Renal pelvis (tissue), 4 donors: ENCODE measurements around the gene SOCS2. TPM values are rescaled to one million over a fixed set of nuclear protein-coding genes. Genes with fewer than 3 reads are reported as not detected.

Source experiments
- DNase-seq: peaks from one replicate; pipeline ENCODE4 v3.0.0-alpha.2; 2013
- polyA plus RNA-seq, 3 donors: library from polyadenylated mRNA; unstranded; fragments of 120-200 nt; gene quantifications; one replicate each; pipeline ENCODE4 v1.2.1, GENCODE V29; 2013; ENCODE audit not compliant: insufficient read length in 3 of 3

SOCS2 gene
- polyA plus RNA-seq, 3 donors: 28.8 to 29.1 (median 29.0) TPM

DNA sequence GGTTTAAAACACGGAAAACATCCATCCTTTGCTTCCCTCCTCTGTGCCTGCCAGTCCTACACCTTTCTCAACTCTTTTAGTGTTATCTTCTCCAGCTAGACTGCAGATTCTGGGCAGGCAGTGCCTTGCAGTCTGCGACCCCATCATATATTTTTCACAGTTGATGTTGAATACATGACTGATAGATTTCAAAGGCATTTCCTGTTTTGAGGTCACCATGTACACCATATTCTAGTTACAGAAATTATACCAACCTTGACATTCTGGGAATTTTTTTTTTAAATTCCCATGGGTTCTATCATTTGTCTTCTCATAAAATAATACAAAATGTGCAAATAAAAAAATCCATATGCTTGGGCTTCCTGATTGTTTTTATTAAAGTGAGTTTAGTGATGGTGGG is 16.6 kb downstream of the SOCS2 start:
- no peak for DNase-seq

GRCh38 chr12:93591137-93591868 is 18.8 kb downstream of the SOCS2 start:
- DNase-seq: peak; percentile 62

GRCh38 chr12:93592641-93593406 is 20.3 kb downstream of the SOCS2 start:
- DNase-seq: no peak

DNA sequence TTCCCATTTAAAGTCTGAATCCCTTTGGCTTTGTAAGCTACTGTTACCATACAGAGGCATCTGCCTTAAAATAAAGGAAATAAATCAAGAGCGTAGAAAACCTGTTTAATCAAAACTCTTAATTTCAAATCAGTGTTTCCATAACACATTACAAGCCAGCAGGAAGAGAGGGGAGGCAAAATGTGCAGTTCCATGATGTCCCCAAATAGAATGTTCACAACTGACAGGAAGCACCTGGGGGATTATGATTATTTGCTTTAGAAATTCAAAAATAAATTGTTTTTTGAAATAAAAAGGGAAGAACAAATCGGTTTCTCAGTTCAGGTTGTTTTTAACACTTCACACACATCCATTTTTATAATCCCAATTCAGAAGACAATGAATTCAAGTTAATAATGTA is 21.4 kb downstream of the SOCS2 start:
- DNase-seq: no peak

DNA sequence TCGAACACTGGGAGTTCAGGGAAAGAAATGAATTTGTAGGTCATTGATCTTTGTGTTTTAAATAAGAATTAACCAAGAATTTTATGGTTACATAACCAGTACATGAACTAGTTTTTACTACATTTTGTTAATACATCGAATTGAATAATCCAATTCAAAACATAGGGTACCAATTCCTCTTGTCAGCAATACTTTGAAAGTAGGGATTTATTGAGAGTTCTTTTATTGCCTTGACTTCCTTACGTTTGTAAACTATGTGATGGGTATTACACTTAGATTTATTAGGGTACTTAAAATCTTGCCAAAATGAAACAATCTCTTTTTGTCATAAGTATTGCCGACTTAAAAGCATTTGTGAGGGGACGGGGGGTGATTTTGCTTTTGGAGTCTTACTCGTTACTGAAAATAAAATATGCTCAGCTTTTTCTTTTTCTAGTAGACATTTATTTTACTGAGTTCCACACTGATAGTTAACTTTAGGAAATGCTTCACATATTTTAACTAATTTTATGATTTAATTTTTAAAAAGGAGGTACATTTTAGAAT is 22.4 kb downstream of the SOCS2 start:
- DNase-seq: peak; percentile 10

DNA sequence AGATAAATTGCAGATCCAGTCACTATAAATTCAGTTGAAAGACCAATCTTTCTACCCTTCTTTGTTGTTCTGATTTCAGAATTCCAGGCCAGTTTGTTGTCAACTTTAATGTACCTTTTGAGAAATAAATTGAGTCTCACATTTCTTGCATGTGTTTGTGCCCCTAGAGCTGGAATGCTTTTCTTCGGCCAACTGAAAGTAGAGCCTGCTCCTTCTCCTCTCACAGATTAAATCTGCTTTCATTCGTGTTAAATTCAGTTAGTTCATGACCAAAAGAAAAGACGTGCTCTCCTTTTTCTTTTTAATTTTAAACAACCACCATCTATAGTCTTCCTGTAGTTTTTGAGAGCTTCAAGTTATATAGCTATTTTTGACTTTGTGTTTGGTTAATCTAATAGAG is 22.9 kb downstream of the SOCS2 start:
- DNase-seq: no peak

DNA sequence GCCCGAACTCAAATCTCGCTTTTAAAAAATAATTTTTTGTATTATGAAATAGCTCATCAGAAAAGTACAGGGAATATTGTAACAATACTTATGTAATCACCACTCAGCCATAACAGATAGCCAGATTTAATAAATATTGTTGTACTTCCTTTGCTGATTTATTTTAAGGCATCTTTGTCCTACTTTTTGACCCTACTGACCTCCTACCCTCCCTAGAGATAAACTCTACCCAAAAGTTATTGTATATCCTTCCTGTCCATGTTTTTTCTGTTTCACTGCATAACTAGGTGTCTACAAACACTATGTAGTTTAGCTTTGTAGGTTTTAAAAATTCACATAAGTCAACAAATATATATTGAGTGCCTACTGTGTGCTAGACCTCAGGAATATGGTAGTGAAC is 25.1 kb downstream of the SOCS2 start:
- DNase-seq: no peak

DNA sequence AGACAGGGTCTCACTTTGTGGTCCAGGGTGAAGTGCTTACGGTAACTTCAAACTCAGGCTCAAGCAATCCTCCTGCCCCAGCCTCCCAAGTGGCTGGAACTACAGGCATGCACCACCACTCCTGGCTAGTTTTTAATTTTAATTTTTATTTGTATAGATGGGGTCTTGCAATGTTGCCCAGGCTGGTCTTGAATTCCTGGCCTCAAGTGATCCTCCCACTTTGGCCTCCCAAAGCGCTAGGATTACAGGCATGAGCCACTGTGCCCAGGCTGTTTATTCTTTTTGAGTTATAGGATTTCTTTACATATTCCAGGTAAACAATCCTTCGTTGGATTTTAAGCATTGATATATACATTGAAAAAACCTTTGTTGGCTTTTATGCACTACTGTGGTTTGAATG is 26.7 kb downstream of the SOCS2 start:
- DNase-seq: no peak

- DNase-seq: no peak
Measured at GRCh38 chr12:93601591-93601990, 29.1 kb downstream of the SOCS2 start.

DNA sequence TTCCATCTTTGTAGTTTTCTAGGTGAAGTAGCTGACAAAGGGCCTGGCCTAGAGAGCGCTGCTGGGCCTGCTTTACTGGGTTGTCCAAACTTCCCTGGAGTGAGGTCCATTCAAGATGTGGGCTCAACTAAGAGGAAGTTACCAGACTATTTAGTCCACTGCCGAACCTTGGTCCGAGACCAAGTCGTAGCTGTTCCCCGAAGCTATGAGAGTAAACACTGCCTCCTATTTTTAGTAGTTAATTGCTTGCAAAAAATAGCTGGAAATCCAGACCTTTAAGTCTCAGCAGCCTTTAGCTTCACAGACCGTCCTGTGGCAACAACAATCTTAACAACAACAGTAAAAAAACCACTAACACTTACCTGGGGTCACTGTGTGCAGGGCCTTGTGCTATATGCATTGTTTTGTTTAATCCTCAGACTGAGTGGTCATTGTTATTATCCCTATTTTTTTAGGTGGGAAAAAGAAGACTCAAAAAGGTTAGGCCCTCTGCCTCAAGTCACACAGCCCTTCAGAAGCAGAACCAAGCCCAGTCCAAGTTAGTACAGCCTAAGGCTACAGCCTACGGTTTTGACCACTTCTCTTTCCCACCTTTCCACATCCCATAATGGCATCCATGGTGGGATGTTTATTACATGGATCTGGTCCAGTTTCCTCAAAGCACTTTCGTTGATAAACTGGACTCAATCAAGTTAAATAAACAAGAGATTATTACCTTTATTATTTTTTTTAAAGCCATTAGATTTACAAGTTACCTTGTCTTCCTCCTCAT is 30.6 kb downstream of the SOCS2 start:
- DNase-seq: no peak

DNA sequence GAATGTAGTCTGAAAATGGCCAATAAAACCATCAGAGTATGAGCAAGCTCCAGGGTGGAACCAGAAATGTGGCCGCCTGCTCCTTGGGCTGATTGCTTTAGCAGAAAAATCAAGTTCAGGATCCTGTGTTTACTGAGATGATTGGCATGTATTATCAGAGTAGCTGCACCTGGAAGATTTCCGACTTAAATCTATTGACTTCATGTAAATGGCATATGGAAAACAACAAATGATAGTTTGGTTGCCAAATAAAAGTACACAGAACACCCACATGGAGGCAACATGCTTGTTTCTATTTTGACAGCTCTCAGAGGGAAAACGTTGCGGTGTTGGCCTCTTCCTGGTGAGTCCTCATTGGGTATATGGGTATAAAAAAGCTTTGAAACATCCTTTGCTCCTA is 31.3 kb downstream of the SOCS2 start:
- DNase-seq: no peak

GRCh38 chr12:93608313-93608712 is 35.8 kb downstream of the SOCS2 start:
- no peak for DNase-seq

DNA sequence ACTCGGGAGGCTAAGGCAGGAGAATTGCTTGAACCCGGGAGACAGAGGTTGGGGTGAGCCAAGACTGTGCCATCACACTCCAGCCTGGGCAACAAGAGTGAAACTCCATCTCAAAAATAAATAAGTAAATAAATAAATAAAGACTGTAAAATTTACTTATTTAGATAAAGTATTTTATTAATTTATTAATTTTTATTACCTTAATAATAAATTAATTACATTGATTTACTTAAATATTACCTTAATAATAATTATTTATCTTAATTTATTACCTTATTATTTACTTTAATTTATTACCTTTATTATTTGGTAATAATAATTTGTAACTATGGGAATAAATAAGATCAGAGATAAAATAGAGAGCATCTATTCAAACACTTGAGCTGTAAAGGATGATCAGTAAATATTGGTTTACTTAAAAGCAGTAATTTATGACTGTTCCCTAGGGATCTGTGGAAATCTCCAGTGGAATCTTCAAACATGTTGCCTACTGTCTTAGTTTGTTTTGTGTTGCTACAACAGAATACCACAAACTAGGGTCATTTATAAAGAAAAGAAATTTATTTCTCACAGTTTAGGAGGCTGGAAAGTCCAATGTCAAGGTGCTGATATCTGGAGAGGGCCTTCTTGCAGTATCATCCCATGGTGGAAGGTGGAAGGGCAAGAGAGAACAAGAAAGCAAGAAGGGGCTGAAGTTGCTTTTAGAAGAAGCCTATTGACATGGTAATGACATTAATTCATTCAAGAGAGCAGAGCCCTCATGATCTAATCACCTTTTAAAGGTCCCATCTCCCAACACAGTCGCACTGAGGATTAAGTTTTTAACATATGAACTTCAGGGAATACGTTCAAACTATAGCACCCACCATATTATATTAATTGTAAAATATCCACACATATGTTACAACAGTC is 37.1 kb downstream of the SOCS2 start:
- no peak for DNase-seq

- no peak for DNase-seq
Measured at GRCh38 chr12:93612776-93613175, 40.3 kb downstream of the SOCS2 start.

DNA sequence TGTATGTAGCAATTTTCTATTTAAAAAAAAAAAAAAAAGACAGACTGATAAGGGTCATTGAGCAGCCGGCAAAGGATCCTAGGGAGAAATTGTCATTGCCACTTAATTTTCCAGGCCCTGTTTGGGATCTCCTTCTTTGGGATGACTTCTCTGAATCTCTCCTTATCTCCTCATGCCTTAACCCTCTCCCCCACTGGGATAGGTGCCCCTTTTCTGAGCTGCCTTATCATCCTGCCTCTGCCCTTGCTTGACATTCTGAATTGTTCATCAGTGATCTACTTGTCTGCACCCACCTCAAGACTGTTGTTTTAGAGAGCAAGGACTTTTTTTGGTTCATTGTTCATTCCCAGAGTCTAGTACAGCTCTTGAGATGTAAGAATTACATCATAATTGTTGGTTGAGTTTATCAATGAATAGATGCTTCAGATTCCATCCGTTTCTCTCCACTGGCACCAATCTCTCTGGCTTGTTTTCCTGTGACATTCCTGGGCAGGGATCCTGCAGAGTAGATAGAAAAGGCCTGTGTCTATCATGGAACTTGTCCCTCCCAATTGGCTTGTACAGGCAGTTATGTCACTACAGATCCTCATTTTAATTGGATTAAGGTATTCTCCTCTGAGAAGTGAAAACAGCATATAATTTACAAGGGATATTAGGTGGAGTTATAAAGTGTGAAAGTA is 42.6 kb downstream of the SOCS2 start:
- no peak for DNase-seq

DNA sequence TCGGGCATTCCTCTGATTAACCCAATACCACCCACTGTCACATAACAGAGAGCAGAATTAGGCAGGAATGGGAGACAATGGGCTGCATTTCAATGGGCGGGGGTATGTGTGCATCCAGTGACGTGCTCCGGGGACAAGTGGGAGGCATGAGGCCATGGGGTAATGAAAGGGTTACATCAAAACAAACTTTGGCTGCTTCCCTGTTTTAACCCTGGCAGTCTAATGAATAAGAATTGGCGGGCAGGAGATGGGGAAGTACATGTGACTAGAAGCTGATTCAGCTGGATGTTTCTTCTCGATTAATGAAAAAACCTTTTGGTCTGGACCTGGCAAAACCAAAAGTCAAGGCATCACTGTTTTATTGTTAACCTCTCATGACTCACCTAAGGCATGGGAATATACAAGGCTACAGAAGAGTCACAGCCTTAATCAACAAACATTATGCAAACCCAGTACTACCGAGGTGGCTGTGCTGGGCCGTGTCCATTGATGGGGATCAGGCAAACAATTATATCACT is 44.2 kb downstream of the SOCS2 start:
- DNase-seq: no peak

DNA sequence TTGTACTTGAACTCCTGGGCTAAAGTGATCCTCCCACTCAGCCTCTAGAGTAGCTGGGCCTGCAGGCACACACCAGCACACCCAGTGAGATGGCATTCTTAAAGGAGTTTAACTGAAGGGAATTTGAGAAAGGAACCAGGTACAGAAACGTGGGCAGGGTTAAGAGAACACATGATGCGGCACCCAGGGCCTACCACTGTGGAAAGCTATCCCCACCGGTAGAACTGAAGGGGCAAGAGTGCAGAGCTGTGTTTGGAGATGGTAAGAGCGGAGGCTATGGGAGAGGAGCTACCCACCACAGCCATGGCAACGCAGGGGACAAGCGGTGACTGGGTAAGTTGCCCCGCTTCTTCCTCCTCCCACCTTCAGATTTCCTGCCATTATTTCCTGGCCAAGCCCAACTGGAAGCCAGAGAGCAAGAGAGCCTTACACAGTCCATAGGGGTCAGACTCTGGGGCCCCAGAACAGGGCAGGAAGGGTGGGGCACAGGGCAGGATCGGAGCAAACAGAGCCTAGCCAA is 46.5 kb downstream of the SOCS2 start:
- DNase-seq: no peak

DNA sequence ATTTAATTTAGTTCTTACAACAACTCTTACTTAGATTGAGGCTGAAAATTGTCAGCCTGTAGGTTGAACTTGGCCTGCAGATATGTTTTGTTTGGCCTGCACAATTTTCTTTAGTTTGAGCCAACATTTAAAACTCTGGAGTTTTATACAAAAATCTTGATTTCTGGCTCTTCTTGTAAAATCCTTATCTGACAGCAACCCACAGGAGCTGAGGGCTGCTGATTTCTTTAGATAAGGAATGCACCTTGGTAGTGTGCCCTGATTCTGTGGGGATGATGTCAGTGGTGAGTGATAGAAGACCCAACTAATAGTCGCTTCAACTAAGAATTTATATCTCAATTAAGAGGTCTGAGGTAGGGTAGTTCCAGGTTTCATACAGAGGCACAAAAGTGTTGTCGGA is 49.5 kb downstream of the SOCS2 start:
- DNase-seq: no peak

DNA sequence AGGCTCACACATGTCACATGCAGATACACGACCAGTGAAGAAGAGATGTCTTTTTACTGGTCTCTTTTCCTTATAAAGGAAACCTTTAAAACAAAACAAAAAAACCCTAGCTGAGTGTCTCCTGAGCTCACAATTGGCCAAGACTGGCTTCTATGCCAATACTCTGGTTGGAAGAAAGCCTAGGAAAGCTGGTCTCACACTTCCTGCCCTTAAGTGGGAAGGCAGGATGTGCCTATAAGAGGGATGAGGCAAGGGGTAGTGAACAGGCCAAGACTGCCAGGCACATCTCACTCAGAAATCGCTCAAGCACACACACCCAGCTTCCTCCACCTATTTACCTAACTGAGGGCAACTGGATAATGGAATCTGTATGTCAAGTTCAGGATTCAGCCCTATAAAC is 50.0 kb downstream of the SOCS2 start:
- no peak for DNase-seq

GRCh38 chr12:93624595-93625294 is 52.3 kb downstream of the SOCS2 start:
- DNase-seq: no peak
